Activated CD4-positive, alpha-beta T cell treated with anti-CD3 and anti-CD28 coated beads, Interleukin-2, amount 10 ng/mL, durations not matched to agents 24 days and 14 days (primary cell): ENCODE data around the gene TTBK1. TPM values are rescaled to one million over a fixed set of nuclear protein-coding genes. Genes with fewer than 3 reads are reported as not detected.

ENCODE experiments used
- total RNA-seq: library from RNA; stranded (reverse); gene quantifications from 2 replicates; pipeline ENCODE4 v1.2.3, GENCODE V29; 2022

Gene TTBK1
- total RNA-seq, 1 donor from 2014 or later = 0.72 TPM

Other genes starting within 250 kb of the TTBK1 start
- gene MEA1, start 229.5 kb upstream of the TTBK1 start, total RNA-seq = 93.5 and 94.3 TPM in 2 replicates
- 73.8 and 77.5 TPM in 2 replicates for gene KLHDC3, start 229.2 kb upstream of the TTBK1 start, total RNA-seq
- gene RRP36, start 221.9 kb upstream of the TTBK1 start, total RNA-seq = 79.9 and 83.4 TPM in 2 replicates
- 22.6 and 24.7 TPM in 2 replicates for gene CUL7, start 189.6 kb upstream of the TTBK1 start, total RNA-seq
- 83.8 and 103 TPM in 2 replicates for gene MRPL2, start 184.0 kb upstream of the TTBK1 start, total RNA-seq
- 9.5 and 10.7 TPM in 2 replicates for gene KLC4, start 183.8 kb upstream of the TTBK1 start, total RNA-seq
- gene PTK7, start 167.2 kb upstream of the TTBK1 start, total RNA-seq = 3.4 and 4.3 TPM in 2 replicates
- gene SRF, start 72.2 kb upstream of the TTBK1 start, total RNA-seq = 54.3 and 55.2 TPM in 2 replicates
- 38.1 and 39.4 TPM in 2 replicates for gene CUL9, start 61.3 kb upstream of the TTBK1 start, total RNA-seq
- gene DNPH1, start 14.0 kb upstream of the TTBK1 start, total RNA-seq = 78.9 and 79.6 TPM in 2 replicates
- not detected in 2 replicates for gene SLC22A7, start 54.8 kb downstream of the TTBK1 start, total RNA-seq
- gene CRIP3, start 65.3 kb downstream of the TTBK1 start, total RNA-seq = 0.43 and 0.79 TPM in 2 replicates
- 9.3 and 10.3 TPM in 2 replicates for gene ZNF318, start 126.2 kb downstream of the TTBK1 start, total RNA-seq
- 38.2 and 40.0 TPM in 2 replicates for gene ABCC10, start 184.1 kb downstream of the TTBK1 start, total RNA-seq
- gene DLK2, start 212.1 kb downstream of the TTBK1 start, total RNA-seq = 1.6 and 2.0 TPM in 2 replicates
- gene TJAP1, start 234.1 kb downstream of the TTBK1 start, total RNA-seq = 40.7 and 41.1 TPM in 2 replicates